ENCODE results near the gene IL36RN. TPM values are rescaled to one million over a fixed set of nuclear protein-coding genes. Genes with fewer than 3 reads are reported as not detected.

The IL36RN gene
- total RNA-seq, 1 donor from 2014 or later, result not detected

DNA sequence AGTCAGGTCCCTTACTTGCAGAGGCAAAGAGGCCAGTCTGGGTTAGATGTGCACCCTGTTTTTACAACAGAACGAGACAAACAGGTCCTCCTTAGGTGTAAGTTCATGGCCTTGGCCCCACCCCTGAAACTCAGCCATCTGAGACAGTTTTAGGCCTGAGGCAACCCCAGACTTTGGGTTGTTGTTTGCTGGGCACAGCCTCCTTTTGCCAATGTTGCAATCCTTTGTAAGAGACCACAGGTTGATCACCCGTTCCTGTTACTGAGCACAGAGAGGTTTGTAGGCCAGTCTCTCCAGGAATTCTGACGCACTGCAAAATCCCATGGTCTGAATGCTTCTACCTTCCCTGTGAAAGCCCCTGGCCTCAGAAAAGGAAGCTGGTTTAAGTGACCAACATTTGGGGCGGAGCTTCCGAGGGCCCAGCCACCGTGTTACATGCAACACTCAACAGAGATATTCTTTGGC, 52.9 kb downstream of the IL36RN start:
- no peak overlapping the region for H3K27ac ChIP-seq (ENCODE audit: low read depth, low read length)
- peaks cover 3 to 4% (median 3%) of the 10 kb centered on the region in 3 donors for H3K27me3 ChIP-seq (ENCODE audit: control insufficient read depth in 3 of 3, insufficient read depth in 3 of 3, low read length in 3 of 3)
- no peak overlapping the region for H3K4me3 ChIP-seq (ENCODE audit: low read length in 3 of 3)
- H3K36me3 ChIP-seq (ENCODE audit: control insufficient read depth in 3 of 3, insufficient read depth in 3 of 3, low read length in 3 of 3), result no peaks in the 10 kb centered on the region
- no peaks in the 10 kb centered on the region for H3K9me3 ChIP-seq (ENCODE audit: control insufficient read depth in 3 of 3, low read length in 3 of 3)
- no peaks in the 10 kb centered on the region for H3K4me1 ChIP-seq (ENCODE audit: control insufficient read depth in 3 of 3, insufficient read depth in 3 of 3, low read length in 3 of 3)
- no peak overlapping the region for H3K9ac ChIP-seq (ENCODE audit: low read depth in 1 of 3, low read length in 3 of 3)

DNA sequence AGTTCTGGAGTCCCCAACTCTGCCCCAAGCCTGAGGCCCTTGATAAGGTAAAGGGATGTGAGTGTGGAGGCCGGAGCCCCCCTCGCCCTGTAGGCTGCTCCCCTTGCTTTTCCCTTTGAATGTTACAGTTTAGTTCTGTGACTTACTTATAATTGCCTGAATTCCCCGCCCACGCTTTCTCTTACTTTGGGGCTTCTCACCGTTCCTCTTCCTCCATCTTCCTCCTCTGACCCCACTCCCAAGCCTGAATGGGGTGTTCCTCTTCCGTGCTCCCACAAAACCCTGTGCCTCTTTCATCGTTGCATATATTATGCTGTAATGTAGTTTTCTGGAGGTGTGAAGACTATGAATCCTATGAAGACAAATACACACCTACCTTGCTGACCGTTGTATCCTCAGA, 53.4 kb downstream of the IL36RN start:
- Histone ChIP-seq H3K9ac (ENCODE audit: low read depth in 1 of 3, low read length in 3 of 3) (no peak overlapping the region), H3K9me3 (ENCODE audit: control insufficient read depth in 3 of 3, low read length in 3 of 3) (no peaks in the 10 kb centered on the region), H3K27ac (ENCODE audit: low read depth, low read length) (no peak overlapping the region), H3K36me3 (ENCODE audit: control insufficient read depth in 3 of 3, insufficient read depth in 3 of 3, low read length in 3 of 3) (no peaks in the 10 kb centered on the region), H3K4me3 (ENCODE audit: low read length in 3 of 3) (no peak overlapping the region), H3K27me3 (ENCODE audit: control insufficient read depth in 3 of 3, insufficient read depth in 3 of 3, low read length in 3 of 3) (peaks cover 3 to 4% (median 3%) of the 10 kb centered on the region in 3 donors), H3K4me1 (ENCODE audit: control insufficient read depth in 3 of 3, insufficient read depth in 3 of 3, low read length in 3 of 3) (no peaks in the 10 kb centered on the region)

DNA sequence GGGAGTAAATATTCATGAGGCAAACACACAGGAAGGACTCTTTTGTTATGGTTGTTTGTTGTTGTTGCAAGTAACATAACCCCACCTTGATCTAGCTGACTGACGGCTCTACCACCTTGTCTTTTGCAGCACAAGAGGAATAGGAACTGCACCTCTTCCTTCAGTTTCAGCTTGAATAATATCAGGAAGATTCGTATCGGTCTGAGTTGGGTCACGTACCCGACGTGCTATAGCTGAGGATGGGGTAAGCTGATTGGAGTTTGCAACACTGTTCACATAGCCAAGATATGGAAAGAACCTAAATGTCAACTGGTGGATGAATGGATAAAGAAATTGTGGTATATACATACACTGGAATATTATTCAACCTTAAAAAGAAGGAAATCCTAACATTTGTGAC, 53.9 kb downstream of the IL36RN start:
- no peaks in the 10 kb centered on the region for H3K4me1 ChIP-seq (ENCODE audit: control insufficient read depth in 3 of 3, insufficient read depth in 3 of 3, low read length in 3 of 3)

DNA sequence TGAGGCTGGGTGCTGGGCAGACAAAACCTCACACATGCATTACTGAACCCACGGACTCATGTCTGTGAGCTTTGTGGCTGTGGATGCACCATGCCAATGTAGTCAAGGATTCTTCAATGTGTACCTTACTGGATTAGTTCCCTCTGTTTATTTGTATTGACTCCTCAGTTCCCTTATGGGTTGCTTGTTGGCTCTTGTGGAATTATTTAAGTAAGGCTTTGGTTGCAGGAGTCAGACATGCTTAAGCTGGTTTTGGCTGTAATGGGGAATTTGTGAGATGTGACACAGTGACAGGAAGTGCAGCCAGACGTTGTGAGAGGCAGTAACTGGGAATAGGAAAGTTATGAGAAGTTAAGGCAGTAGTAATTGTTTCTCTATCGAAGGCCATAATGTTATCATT, 54.8 kb downstream of the IL36RN start:
- H3K4me1 ChIP-seq (ENCODE audit: control insufficient read depth in 3 of 3, insufficient read depth in 3 of 3, low read length in 3 of 3), result no peaks in the 10 kb centered on the region
- no peak overlapping the region for H3K4me3 ChIP-seq (ENCODE audit: low read length in 3 of 3)
- no peaks in the 10 kb centered on the region for H3K36me3 ChIP-seq (ENCODE audit: control insufficient read depth in 3 of 3, insufficient read depth in 3 of 3, low read length in 3 of 3)
- H3K27me3 ChIP-seq (ENCODE audit: control insufficient read depth in 3 of 3, insufficient read depth in 3 of 3, low read length in 3 of 3), result peaks cover 3 to 4% (median 3%) of the 10 kb centered on the region in 3 donors
- no peaks in the 10 kb centered on the region for H3K9me3 ChIP-seq (ENCODE audit: control insufficient read depth in 3 of 3, low read length in 3 of 3)
- H3K9ac ChIP-seq (ENCODE audit: low read depth in 1 of 3, low read length in 3 of 3), result no peak overlapping the region
- no peak overlapping the region for H3K27ac ChIP-seq (ENCODE audit: low read depth, low read length)

More for the DNA sequence above, 53.9 kb downstream of the IL36RN start:
- no peaks in the 10 kb centered on the region for H3K9me3 ChIP-seq (ENCODE audit: control insufficient read depth in 3 of 3, low read length in 3 of 3)
- H3K9ac ChIP-seq (ENCODE audit: low read depth in 1 of 3, low read length in 3 of 3), result no peak overlapping the region
- no peaks in the 10 kb centered on the region for H3K36me3 ChIP-seq (ENCODE audit: control insufficient read depth in 3 of 3, insufficient read depth in 3 of 3, low read length in 3 of 3)
- no peak overlapping the region for H3K27ac ChIP-seq (ENCODE audit: low read depth, low read length)
- H3K27me3 ChIP-seq (ENCODE audit: control insufficient read depth in 3 of 3, insufficient read depth in 3 of 3, low read length in 3 of 3), result peaks cover 3 to 4% (median 3%) of the 10 kb centered on the region in 3 donors
- H3K4me3 ChIP-seq (ENCODE audit: low read length in 3 of 3), result no peak overlapping the region

Small RNA genes lying within 50 kb of the gene (small RNA-seq; reads per million reads assigned to genes)
- gene RNU6-1180P, result not detected

Other genes starting within 250 kb of the IL36RN start
- gene IL1B, start 222.4 kb upstream of the IL36RN start, total RNA-seq, result 1.0 TPM
- not detected for gene IL37, start 148.0 kb upstream of the IL36RN start, total RNA-seq
- gene IL36G, start 81.2 kb upstream of the IL36RN start, total RNA-seq, result not detected
- not detected for gene IL36A, start 53.7 kb upstream of the IL36RN start, total RNA-seq
- not detected for gene IL36B, start 6.3 kb upstream of the IL36RN start, total RNA-seq
- not detected for gene IL1F10, start 8.8 kb downstream of the IL36RN start, total RNA-seq
- not detected for gene IL1RN, start 68.4 kb downstream of the IL36RN start, total RNA-seq
- gene PSD4, start 114.8 kb downstream of the IL36RN start, total RNA-seq, result 1.6 TPM
- not detected for gene PAX8, start 219.7 kb downstream of the IL36RN start, total RNA-seq